Bronchial epithelial cell (primary cell): ENCODE measurements around the gene NTSR1. TPM values are rescaled to one million over a fixed set of nuclear protein-coding genes. Genes with fewer than 3 reads are reported as not detected.

Source experiments
- DNase-seq: peaks from one replicate; pipeline ENCODE4 v3.0.0-alpha.2; 2010; ENCODE audit warnings: low read depth
- FAIRE-seq: peaks from 2 replicates; lab custom pipeline; 2011; peaks lifted over from hg19 to GRCh38; lab: Jason Lieb, UNC
- H3K27me3 ChIP-seq: 2 replicates; pipeline ENCODE4 v1.5.1; 2011; ENCODE audit warnings: low read length; ENCODE audit not compliant: control insufficient read depth, insufficient read depth
- H3K36me3 ChIP-seq: 2 replicates; pipeline ENCODE4 v1.5.1; 2011; ENCODE audit warnings: low read length; ENCODE audit not compliant: control insufficient read depth, insufficient read depth
- H3K4me3 ChIP-seq: 2 replicates; pipeline ENCODE4 v1.5.1; 2011; ENCODE audit warnings: mild to moderate bottlenecking, low read depth, low read length, control low read depth
- total RNA-seq: library from RNA; depleted of rRNA; stranded (reverse); fragments of >200 nt; gene quantifications from 2 replicates; pipeline ENCODE4 v1.2.1, GENCODE V29; 2014
- TF ChIP-seq, protein P1 (sequence below): IDR thresholded peaks from 2 replicates; pipeline ENCODE4 v1.5.1; 2011; ENCODE audit warnings: mild to moderate bottlenecking, moderate library complexity, low read length, control low read depth, inconsistent platforms; ENCODE audit not compliant: insufficient read depth, severe bottlenecking

Gene NTSR1
- total RNA-seq, 1 donor from 2014 or later = not detected

DNA sequence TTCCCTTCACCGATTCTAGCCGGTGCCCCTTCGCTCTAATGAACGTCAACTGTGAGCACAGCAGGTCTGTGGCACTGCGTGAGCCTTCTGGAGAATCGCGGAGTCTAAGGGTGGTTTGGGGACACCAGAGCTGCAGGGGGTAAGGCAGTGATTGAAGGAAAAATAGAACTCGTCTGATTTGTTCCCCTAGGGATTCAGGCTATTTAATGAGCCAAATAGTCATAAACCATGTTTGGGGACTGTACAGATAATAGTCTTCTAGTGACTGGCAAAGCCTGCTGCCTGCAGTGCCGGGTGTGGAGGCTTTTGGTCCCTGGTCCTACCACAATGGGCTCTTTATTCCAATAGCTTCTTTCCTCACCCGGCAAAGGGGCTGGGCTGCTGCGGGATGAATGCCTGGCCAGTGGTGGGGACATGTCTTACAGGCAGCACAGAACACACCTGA is 11.1 kb upstream of the NTSR1 start:
- TF ChIP-seq, protein P1, sequence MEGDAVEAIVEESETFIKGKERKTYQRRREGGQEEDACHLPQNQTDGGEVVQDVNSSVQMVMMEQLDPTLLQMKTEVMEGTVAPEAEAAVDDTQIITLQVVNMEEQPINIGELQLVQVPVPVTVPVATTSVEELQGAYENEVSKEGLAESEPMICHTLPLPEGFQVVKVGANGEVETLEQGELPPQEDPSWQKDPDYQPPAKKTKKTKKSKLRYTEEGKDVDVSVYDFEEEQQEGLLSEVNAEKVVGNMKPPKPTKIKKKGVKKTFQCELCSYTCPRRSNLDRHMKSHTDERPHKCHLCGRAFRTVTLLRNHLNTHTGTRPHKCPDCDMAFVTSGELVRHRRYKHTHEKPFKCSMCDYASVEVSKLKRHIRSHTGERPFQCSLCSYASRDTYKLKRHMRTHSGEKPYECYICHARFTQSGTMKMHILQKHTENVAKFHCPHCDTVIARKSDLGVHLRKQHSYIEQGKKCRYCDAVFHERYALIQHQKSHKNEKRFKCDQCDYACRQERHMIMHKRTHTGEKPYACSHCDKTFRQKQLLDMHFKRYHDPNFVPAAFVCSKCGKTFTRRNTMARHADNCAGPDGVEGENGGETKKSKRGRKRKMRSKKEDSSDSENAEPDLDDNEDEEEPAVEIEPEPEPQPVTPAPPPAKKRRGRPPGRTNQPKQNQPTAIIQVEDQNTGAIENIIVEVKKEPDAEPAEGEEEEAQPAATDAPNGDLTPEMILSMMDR = no peak
- FAIRE-seq = no peak
- peaks cover 32% of the 10 kb centered on the region for H3K27me3 ChIP-seq

DNA sequence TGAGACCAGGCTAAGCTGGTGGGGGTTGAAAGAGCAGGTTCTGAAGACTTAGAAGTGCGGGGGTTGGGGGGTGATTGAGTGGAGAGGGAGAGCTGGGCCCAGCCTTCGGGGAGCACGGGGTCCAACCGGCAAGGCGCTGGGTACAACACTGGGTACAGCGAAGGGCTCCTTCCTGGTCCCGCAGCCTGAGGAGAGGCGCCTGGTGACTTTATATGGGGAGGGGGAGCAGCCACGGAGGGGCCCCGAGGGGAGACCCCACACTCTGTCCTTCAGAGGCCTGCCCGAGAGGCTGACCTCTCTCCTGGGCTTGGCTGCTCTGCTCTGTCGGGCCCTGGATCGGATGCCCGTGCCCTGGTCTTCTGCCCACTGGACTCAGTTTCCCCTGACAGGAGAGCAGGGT is 10.4 kb upstream of the NTSR1 start:
- TF ChIP-seq, protein P1 = no peak
- no peaks in the 10 kb centered on the region for H3K36me3 ChIP-seq
- FAIRE-seq (no peak), DNase-seq (no peak)
- H3K27me3 ChIP-seq = peaks cover 30% of the 10 kb centered on the region
- no peak overlapping the region for H3K4me3 ChIP-seq

More for the DNA sequence above, 11.1 kb upstream of the NTSR1 start:
- Histone ChIP-seq H3K36me3 (no peaks in the 10 kb centered on the region), H3K4me3 (no peak overlapping the region)
- no peak for DNase-seq

DNA sequence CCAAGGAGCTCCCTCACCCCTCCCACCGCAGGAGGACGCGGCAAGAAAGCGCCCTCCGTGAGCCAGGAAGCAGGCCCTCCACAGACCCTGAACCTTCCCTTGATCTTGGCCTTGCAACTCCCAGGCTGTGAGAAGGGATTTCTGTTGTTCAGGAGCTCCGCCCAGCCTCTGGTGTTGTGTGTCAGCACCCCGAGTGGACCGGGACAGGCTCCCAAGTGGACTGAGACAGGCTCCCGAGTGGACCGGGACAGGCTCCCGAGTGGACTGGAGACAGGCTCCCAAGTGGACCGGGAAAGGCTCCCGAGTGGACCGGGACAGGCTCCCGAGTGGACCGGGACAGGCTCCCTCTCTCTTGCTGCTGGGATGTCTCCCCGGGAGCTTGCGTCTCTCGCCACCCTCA is 9.3 kb upstream of the NTSR1 start:
- FAIRE-seq (no peak), DNase-seq (no peak)
- Histone ChIP-seq H3K27me3 (peaks cover 20% of the 10 kb centered on the region), H3K4me3 (no peak overlapping the region), H3K36me3 (no peaks in the 10 kb centered on the region)
- TF ChIP-seq, protein P1 = no peak

DNA sequence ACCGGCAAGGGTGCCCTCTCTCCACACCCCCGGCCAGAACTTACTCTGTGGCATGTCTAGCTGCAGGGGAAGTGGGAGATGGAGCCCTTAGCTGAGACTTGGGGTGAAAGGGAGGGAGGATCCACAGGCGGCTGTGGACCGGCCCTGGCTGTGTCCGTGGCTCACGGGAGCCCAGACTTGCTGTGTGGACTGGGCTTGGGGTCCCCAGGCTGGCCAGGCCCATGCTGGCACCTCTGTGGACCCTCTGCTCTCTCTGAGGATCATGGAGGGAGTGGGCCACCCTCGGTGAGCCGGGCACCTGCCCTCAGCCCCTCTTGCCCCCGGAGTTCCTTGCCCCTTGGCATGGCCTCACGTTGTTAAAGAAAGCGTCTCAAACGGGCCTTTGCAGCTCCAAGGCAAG is 8.9 kb upstream of the NTSR1 start:
- Histone ChIP-seq H3K36me3 (no peaks in the 10 kb centered on the region), H3K4me3 (no peak overlapping the region), H3K27me3 (peaks cover 18% of the 10 kb centered on the region)
- no peak for DNase-seq
- FAIRE-seq = no peak
- TF ChIP-seq, protein P1 = no peak

DNA sequence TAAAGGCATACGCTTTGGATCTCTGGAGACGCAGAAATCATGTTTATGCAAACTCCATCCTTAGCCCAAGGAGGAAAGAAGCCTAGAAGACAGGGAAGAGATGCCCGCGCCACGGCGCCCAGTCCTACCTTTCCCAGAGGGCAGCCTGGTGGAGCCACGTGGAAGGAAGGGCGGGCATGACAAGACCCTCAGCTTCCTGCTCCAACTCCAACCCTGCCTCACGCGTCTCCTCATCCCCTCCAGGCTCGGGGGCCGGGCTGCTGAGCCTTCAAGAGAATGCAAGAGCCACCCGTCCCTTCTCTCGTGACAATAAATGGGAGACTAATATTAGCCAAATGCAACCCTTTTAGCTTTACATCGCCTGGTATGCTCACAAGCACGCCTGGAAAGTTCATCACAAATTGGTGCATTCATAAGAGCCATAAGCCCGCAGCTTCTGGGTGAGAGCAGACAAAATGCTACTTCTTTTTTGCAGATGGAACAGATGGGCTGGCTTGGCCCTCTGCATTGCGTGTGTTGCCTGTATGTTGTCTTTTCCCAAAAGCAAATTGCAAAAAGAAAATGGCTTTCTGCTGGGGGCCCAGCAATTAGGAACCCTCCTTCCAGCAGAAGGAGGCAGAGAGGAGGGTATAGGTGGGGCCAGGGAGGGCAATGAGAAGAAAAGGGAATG is 8.2 kb upstream of the NTSR1 start:
- Histone ChIP-seq H3K4me3 (no peak overlapping the region), H3K36me3 (no peaks in the 10 kb centered on the region), H3K27me3 (peaks cover 18% of the 10 kb centered on the region)
- DNase-seq = no peak
- TF ChIP-seq, protein P1 = no peak
- FAIRE-seq = no peak
